OCI-LY1 (cell line): ENCODE results near the gene FAM210B.

ENCODE experiments used
- H2AFZ ChIP-seq: fragments of 200-600 bp; sonication (generic), shearing (Covaris generic); 2 replicates; pipeline ENCODE4 v1.6.0; 2014; ENCODE audit warnings: antibody characterized with exemption, mild to moderate bottlenecking, low read length
- H3F3A ChIP-seq: fragments of 200-600 bp; sonication (generic), shearing (Covaris generic); 2 replicates; pipeline ENCODE4 v1.6.0; 2014; ENCODE audit warnings: mild to moderate bottlenecking, antibody characterized with exemption, low read length, moderate library complexity; ENCODE audit not compliant: insufficient read depth
- H3K27ac ChIP-seq: fragments of 200-600 bp; sonication (generic); 2 replicates; pipeline ENCODE4 v1.5.1; 2014; ENCODE audit warnings: low read length, mixed run types, mild to moderate bottlenecking, low read depth; ENCODE audit not compliant: poor library complexity, severe bottlenecking
- H3K27me3 ChIP-seq: fragments of 200-600 bp; sonication (generic); 2 replicates; pipeline ENCODE4 v1.6.0; 2014; ENCODE audit warnings: antibody characterized with exemption, mild to moderate bottlenecking, low read length, moderate library complexity; ENCODE audit not compliant: insufficient read depth
- H3K36me3 ChIP-seq: fragments of 200-600 bp; sonication (generic); 2 replicates; pipeline ENCODE4 v1.6.1; 2014; ENCODE audit warnings: mild to moderate bottlenecking, antibody characterized with exemption, low read length, moderate library complexity, mixed read lengths; ENCODE audit not compliant: insufficient read depth
- H3K4me1 ChIP-seq: fragments of 200-600 bp; sonication (generic); 2 replicates; pipeline ENCODE4 v1.5.1; 2014; ENCODE audit warnings: mild to moderate bottlenecking, low read length, moderate library complexity; ENCODE audit not compliant: insufficient read depth, severe bottlenecking
- H3K4me2 ChIP-seq: fragments of 200-600 bp; sonication (generic), shearing (Covaris generic); 2 replicates; pipeline ENCODE4 v1.6.1; 2014; ENCODE audit warnings: low read length
- H3K4me3 ChIP-seq: fragments of 200-600 bp; sonication (generic); 2 replicates; pipeline ENCODE4 v1.5.1; 2014; ENCODE audit warnings: low read length, low read depth, mild to moderate bottlenecking, mixed read lengths; ENCODE audit not compliant: poor library complexity, severe bottlenecking
- H3K79me2 ChIP-seq: fragments of 200-600 bp; shearing (Covaris generic); 2 replicates; pipeline ENCODE4 v1.6.1; 2016; ENCODE audit warnings: mixed run types, low read length, mixed read lengths; ENCODE audit not compliant: insufficient read depth
- H3K9ac ChIP-seq: fragments of 200-600 bp; sonication (generic), shearing (Covaris generic); 2 replicates; pipeline ENCODE4 v1.6.1; 2014; ENCODE audit warnings: mild to moderate bottlenecking, low read length, mixed read lengths
- H3K9me2 ChIP-seq: fragments of 200-600 bp; sonication (generic), shearing (Covaris generic); 2 replicates; pipeline ENCODE4 v1.6.1; 2014; ENCODE audit warnings: low read depth, mild to moderate bottlenecking, low read length, mixed read lengths
- H3K9me3 ChIP-seq: fragments of 200-600 bp; shearing (Covaris generic); 2 replicates; pipeline ENCODE4 v1.6.1; 2014; ENCODE audit warnings: low read length, mixed read lengths
- H4K20me1 ChIP-seq: fragments of 200-600 bp; sonication (generic), shearing (Covaris generic); 2 replicates; pipeline ENCODE4 v1.6.0; 2016; ENCODE audit warnings: mild to moderate bottlenecking, low read length; ENCODE audit not compliant: insufficient read depth
- CTCF ChIP-seq: fragments of 200-600 bp; sonication (generic), shearing (Covaris generic); IDR thresholded peaks from 2 replicates; pipeline ENCODE4 v1.5.1; 2017; ENCODE audit warnings: mild to moderate bottlenecking, antibody characterized with exemption, low read length, moderate library complexity, mixed read lengths
- EZH2 ChIP-seq: fragments of 200-600 bp; sonication (generic), shearing (Covaris generic); IDR thresholded peaks from 2 replicates; pipeline ENCODE4 v1.8.0; 2017; ENCODE audit warnings: borderline replicate concordance, mixed run types, mild to moderate bottlenecking, antibody characterized with exemption, low read length, moderate library complexity, mixed read lengths

Gene FAM210B

GRCh38 chr20:56372850-56373249 lies 14.1 kb downstream of the FAM210B start:
- H3K27me3 ChIP-seq: no peaks in the 10 kb centered on the region
- H3K9me2 ChIP-seq: no peaks in the 10 kb centered on the region
- H3K79me2 ChIP-seq: no peaks in the 10 kb centered on the region
- no peak overlapping the region for H3K4me3 ChIP-seq
- no peaks in the 10 kb centered on the region for H3F3A ChIP-seq
- no peaks in the 10 kb centered on the region for H3K4me1 ChIP-seq
- no peaks in the 10 kb centered on the region for H3K9me3 ChIP-seq
- H3K4me2 ChIP-seq: no peak overlapping the region
- no peak overlapping the region for H3K9ac ChIP-seq
- H2AFZ ChIP-seq: no peak overlapping the region
- H4K20me1 ChIP-seq: no peaks in the 10 kb centered on the region; the same call in 1 of the 2 replicates
- TF ChIP-seq CTCF (no peak), EZH2 (no peak)
- peaks cover 90% of the 10 kb centered on the region for H3K36me3 ChIP-seq
- no peak overlapping the region for H3K27ac ChIP-seq

- H3K9me3 ChIP-seq: no peaks in the 10 kb centered on the region
- H3K9me2 ChIP-seq: no peaks in the 10 kb centered on the region
- no peak for TF ChIP-seq EZH2
- TF ChIP-seq CTCF: no peak
- H3K4me2 ChIP-seq: no peak overlapping the region
- H3K4me1 ChIP-seq: no peaks in the 10 kb centered on the region
- no peak overlapping the region for H2AFZ ChIP-seq
- no peaks in the 10 kb centered on the region for H3K27me3 ChIP-seq
- H3K4me3 ChIP-seq: no peak overlapping the region
- H3K9ac ChIP-seq: no peak overlapping the region
- H3K27ac ChIP-seq: no peak overlapping the region
- no peaks in the 10 kb centered on the region; the same call in 1 of the 2 replicates for H4K20me1 ChIP-seq
- H3K36me3 ChIP-seq: peaks cover 98% of the 10 kb centered on the region
- H3K79me2 ChIP-seq: no peaks in the 10 kb centered on the region
- no peaks in the 10 kb centered on the region for H3F3A ChIP-seq
Measured at GRCh38 chr20:56373942-56374341, 15.2 kb downstream of the FAM210B start.

- H3K27ac ChIP-seq: no peak overlapping the region
- no peak overlapping the region for H2AFZ ChIP-seq
- no peak overlapping the region for H3K4me3 ChIP-seq
- H3K9me3 ChIP-seq: no peaks in the 10 kb centered on the region
- H3K9me2 ChIP-seq: no peaks in the 10 kb centered on the region
- H3K27me3 ChIP-seq: no peaks in the 10 kb centered on the region
- no peaks in the 10 kb centered on the region; the same call in 1 of the 2 replicates for H4K20me1 ChIP-seq
- no peak overlapping the region for H3K9ac ChIP-seq
- no peaks in the 10 kb centered on the region for H3K4me1 ChIP-seq
- H3K79me2 ChIP-seq: peaks cover 6% of the 10 kb centered on the region
- TF ChIP-seq EZH2 (no peak), CTCF (no peak)
- H3F3A ChIP-seq: no peaks in the 10 kb centered on the region
- H3K4me2 ChIP-seq: no peak overlapping the region
- peaks cover 100% of the 10 kb centered on the region for H3K36me3 ChIP-seq
Measured at GRCh38 chr20:56376331-56376730, 17.6 kb downstream of the FAM210B start.
